RWPE1 (cell line): ENCODE data around the gene CUL9.

Experiments used
- CTCF ChIA-PET: fragments of 350-600 bp; sonication (Branson Sonifier 250); formaldehyde crosslinking; extraction: SDS; loops from one replicate; lab custom pipeline; 2021; lab: Yijun Ruan, JAX
- POLR2A ChIA-PET: fragments of 400-600 bp; formaldehyde crosslinking; extraction: SDS; loops from one replicate; lab custom pipeline; 2020; ENCODE audit warnings: antibody characterized with exemption; ENCODE audit not compliant: low non-redundant PET; lab: Yijun Ruan, JAX
- DNase-seq: peaks from one replicate; pipeline ENCODE4 v3.0.0; 2012; ENCODE audit warnings: low spot score
- H3K27ac ChIP-seq: fragments of 450-650 bp; 2 replicates; pipeline ENCODE4 v1.5.1; 2017
- CTCF ChIP-seq: fragments of 450-650 bp; conservative IDR thresholded peaks from 2 replicates; pipeline ENCODE4 v1.5.1; 2017; ENCODE audit warnings: low read depth, mild to moderate bottlenecking

Gene CUL9

GRCh38 chr6:43178150-43178549 is 3.8 kb upstream of the CUL9 start:
- ChIA-PET CTCF (no interaction called here), POLR2A (no interaction called here)

GRCh38 chr6:43178951-43179830 is 2.8 kb upstream of the CUL9 start:
- POLR2A ChIA-PET = no interaction called here
- TF ChIP-seq CTCF = no peak
- CTCF ChIA-PET = interaction anchor here (0.6 kb wide), 1 partner anchor 50 kb away, joined by 3 read pairs; no protein-coding TSS in a partner anchor
- DNase-seq = no peak
- peak overlapping the region; percentile 83 for H3K27ac ChIP-seq

More at GRCh38 chr6:43178150-43178549, 3.8 kb upstream of the CUL9 start:
- no peak for DNase-seq
- H3K27ac ChIP-seq = peak overlapping the region; percentile 83
- no peak for TF ChIP-seq CTCF

DNA sequence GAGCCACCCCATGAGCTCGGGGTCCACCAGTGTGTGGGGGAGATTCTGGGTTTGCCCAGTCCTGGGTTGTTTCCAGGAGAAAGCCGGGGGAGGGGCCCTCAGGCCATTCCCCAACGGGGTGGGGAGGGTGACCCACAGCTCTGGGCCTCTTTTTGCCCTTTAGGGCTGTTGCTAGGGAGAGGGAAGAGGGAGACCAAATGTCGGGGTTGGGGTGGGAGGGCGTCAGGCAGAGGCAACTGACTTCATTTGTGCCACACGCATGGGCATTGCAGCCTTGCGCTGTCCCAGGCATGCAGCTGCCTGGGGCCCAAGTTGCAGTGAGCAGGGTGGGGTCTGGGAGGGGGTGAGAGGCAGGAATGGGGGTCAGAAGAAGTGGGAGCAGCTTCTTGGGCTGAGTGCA is 1.9 kb upstream of the CUL9 start:
- CTCF ChIA-PET = interaction anchor here (0.6 kb wide), 1 partner anchor 51 kb away, joined by 3 read pairs; no protein-coding TSS in a partner anchor
- POLR2A ChIA-PET = no interaction called here
- no peak for DNase-seq
- peak overlapping the region; percentile 83 for H3K27ac ChIP-seq
- TF ChIP-seq CTCF = no peak

- ChIA-PET CTCF (no interaction called here), POLR2A (interaction anchor here (0.6 kb wide), 1 partner anchor 153 kb away, joined by 3 read pairs; no protein-coding TSS in a partner anchor)
- peak overlapping the region; percentile 83 for H3K27ac ChIP-seq
- no peak for TF ChIP-seq CTCF
- no peak for DNase-seq
These were observed 1.0 kb upstream of the CUL9 start for GRCh38 chr6:43180985-43181384.

GRCh38 chr6:43181621-43181941 is 415 bp upstream of the CUL9 start:
- ChIA-PET POLR2A (no interaction called here), CTCF (no interaction called here)
- peak overlapping the region; percentile 83 for H3K27ac ChIP-seq
- TF ChIP-seq CTCF = no peak
- no peak for DNase-seq

DNA sequence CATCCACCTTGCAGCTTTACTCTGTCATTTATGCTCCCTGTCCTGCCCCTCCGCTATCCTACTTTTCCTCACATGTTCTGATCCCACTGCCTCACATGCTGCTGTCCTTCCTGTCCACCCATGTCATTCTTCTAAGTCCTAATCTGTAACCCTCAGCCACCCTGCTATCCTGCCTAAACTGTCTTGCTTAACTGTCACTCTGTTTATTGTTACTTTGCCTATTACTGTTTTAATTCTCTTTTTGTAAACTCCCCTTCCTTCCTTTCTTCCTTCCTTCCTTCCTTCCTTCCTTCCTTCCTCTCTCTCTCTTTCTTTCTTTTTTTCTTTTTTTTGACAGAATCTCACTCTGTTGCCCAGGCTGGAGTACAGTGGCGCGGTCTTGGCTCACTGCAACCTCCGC is 1.4 kb downstream of the CUL9 start:
- no peak for DNase-seq
- TF ChIP-seq CTCF = no peak
- ChIA-PET CTCF (no interaction called here), POLR2A (no interaction called here)
- H3K27ac ChIP-seq = no peak overlapping the region
